ENCODE results near the gene ASB1.

- TF ChIP-seq CTCF (IDR thresholded peaks at IDR 0.05) (no peak), POLR2AphosphoS5 (IDR thresholded peaks at IDR 0.05) (no peak), POLR2A (IDR thresholded peaks at IDR 0.05) (no peak)
Observed at GRCh38 chr2:238408615-238409340, 17.9 kb upstream of the ASB1 start.
